ENCODE data around the gene POPDC2. TPM values are rescaled to one million over a fixed set of nuclear protein-coding genes. Genes with fewer than 3 reads are reported as not detected.
"Not testable (repeated sequence)": the region's sequence is repeated elsewhere in the genome, so short reads cannot be mapped to it uniquely, and the experiment has no call there.

Gene POPDC2
- total RNA-seq, 1 experiment from 2014 or later, result 0.48 TPM

DNA sequence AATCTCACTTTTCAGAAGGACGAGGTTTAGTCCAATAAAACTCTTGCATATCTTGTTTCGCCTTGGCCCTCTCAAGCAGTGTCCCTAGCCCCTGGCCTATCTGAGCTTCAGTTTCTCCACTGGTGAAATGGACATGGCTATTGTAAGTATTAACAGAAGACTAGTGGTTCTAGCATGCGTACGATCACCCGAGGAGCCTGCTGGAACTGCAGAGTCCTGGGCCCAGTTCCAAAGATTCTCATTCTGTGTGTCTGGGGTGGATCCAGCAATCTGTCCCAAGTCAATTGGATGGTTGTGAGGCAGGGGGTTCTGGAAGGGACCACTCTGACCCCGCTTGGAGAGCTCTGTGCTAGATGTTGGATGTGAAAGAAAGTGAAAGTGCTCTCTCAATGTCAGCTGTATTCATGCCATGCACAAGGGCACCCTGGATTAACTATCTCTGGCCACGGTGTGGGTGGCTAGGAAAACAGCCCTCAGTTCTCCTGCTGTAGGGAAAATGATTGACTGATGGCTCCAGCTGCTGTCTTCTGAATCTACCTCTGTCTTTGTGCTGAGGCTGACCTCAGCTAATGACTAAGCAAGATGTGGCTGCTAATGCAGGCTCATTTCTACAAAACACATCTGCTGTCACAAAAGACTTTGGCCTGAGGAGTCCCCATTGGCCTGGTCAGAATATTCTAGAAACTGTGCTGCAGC lies 64.6 kb downstream of the POPDC2 start:
- H3K4me3 Mint-ChIP-seq, result no peak overlapping the region
- TF ChIP-seq TEAD1 (CRISPR knock-in tag; IDR thresholded peaks at IDR 0.05) (no peak), ZNF281 (CRISPR knock-in tag; IDR thresholded peaks at IDR 0.05) (no peak), EMX1 (CRISPR knock-in tag; IDR thresholded peaks at IDR 0.05) (no peak), RORB (CRISPR knock-in tag; IDR thresholded peaks at IDR 0.05) (no peak), ZBTB21 (CRISPR knock-in tag; IDR thresholded peaks at IDR 0.05; ENCODE audit: borderline replicate concordance) (no peak), HMGA2 (CRISPR knock-in tag; IDR thresholded peaks at IDR 0.05) (no peak), CREM (CRISPR knock-in tag; IDR thresholded peaks at IDR 0.05) (no peak), ZNF219 (CRISPR knock-in tag; IDR thresholded peaks at IDR 0.05; ENCODE audit: borderline replicate concordance) (no peak), FOXP1 (CRISPR knock-in tag; IDR thresholded peaks at IDR 0.05; ENCODE audit: borderline replicate concordance) (no peak)
- TF ChIP-seq, protein P1, sequence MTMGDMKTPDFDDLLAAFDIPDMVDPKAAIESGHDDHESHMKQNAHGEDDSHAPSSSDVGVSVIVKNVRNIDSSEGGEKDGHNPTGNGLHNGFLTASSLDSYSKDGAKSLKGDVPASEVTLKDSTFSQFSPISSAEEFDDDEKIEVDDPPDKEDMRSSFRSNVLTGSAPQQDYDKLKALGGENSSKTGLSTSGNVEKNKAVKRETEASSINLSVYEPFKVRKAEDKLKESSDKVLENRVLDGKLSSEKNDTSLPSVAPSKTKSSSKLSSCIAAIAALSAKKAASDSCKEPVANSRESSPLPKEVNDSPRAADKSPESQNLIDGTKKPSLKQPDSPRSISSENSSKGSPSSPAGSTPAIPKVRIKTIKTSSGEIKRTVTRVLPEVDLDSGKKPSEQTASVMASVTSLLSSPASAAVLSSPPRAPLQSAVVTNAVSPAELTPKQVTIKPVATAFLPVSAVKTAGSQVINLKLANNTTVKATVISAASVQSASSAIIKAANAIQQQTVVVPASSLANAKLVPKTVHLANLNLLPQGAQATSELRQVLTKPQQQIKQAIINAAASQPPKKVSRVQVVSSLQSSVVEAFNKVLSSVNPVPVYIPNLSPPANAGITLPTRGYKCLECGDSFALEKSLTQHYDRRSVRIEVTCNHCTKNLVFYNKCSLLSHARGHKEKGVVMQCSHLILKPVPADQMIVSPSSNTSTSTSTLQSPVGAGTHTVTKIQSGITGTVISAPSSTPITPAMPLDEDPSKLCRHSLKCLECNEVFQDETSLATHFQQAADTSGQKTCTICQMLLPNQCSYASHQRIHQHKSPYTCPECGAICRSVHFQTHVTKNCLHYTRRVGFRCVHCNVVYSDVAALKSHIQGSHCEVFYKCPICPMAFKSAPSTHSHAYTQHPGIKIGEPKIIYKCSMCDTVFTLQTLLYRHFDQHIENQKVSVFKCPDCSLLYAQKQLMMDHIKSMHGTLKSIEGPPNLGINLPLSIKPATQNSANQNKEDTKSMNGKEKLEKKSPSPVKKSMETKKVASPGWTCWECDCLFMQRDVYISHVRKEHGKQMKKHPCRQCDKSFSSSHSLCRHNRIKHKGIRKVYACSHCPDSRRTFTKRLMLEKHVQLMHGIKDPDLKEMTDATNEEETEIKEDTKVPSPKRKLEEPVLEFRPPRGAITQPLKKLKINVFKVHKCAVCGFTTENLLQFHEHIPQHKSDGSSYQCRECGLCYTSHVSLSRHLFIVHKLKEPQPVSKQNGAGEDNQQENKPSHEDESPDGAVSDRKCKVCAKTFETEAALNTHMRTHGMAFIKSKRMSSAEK (CRISPR knock-in tag; IDR thresholded peaks at IDR 0.05; ENCODE audit: borderline replicate concordance), result no peak
- no peak for DNase-seq (ENCODE audit: low spot score)
- POLR2A ChIA-PET, result no interaction called here
- ATAC-seq, result no peak
- CTCF ChIA-PET, result no interaction called here
- no peaks in the 10 kb centered on the region for H3K4me1 Mint-ChIP-seq
- no peaks in the 10 kb centered on the region for H3K9me3 Mint-ChIP-seq
- H3K36me3 Mint-ChIP-seq, result no peaks in the 10 kb centered on the region
- H3K27ac Mint-ChIP-seq, result no peak overlapping the region
- H3K27me3 Mint-ChIP-seq (ENCODE audit: low read depth), result no peaks in the 10 kb centered on the region; the same call in 1 of the 2 replicates

DNA sequence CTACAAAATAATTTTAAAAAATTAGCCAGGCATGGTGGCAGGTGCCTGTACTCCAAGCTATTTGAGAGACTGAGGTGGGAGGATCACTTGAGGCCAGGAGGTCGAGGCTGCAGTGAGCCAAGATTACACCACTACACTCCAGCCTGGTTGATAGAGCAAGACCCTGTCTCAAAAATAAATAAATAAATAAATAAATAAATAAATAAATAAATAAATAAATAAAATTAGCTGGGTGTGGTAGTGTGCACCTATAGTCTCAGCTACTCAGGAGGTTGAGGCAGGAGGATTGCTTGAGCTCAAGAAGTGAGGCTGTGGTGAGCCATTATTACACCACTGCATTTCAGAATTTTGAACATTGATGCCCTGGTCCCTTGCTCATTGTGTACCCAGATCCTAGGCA lies 65.5 kb downstream of the POPDC2 start:
- ATAC-seq, CTCF ChIA-PET: not testable (repeated sequence)

DNA sequence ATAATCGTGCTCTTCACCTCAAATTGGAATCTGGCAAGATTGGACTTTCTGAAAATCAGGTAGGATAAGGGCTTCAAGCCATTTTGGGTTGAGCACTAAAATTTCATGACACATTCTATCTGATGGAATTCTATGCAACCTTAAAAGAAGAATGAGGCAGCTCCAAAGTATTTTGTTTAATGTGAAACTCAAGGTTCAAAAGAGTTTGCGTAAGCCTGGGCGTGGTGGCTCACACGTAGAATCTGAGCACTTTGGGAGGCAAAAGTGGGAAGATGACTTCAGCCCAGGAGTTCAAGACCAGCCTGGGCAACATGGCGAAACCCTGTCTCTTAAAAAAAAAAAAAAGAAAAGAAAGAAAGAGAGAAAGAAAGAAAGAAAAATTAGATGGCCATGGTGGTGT lies 66.3 kb downstream of the POPDC2 start:
- ATAC-seq (no peak), DNase-seq (ENCODE audit: low spot score) (no peak)
- H3K27ac Mint-ChIP-seq, result no peak overlapping the region
- peaks cover 4% of the 10 kb centered on the region; the same call in 1 of the 2 replicates for H3K9me3 Mint-ChIP-seq
- H3K4me1 Mint-ChIP-seq, result peaks cover 11% of the 10 kb centered on the region
- no peak overlapping the region for H3K4me3 Mint-ChIP-seq
- no peaks in the 10 kb centered on the region for H3K36me3 Mint-ChIP-seq
- POLR2A ChIA-PET, result no interaction called here
- peaks cover under 1% of the 10 kb centered on the region for H3K27me3 Mint-ChIP-seq (ENCODE audit: low read depth)
- CTCF ChIA-PET, result no interaction called here
- no peak for TF ChIP-seq SOX15 (CRISPR knock-in tag; IDR thresholded peaks at IDR 0.05)
- TF ChIP-seq SMAD3 (CRISPR knock-in tag; IDR thresholded peaks at IDR 0.05; ENCODE audit: borderline replicate concordance), result no peak
- no peak for TF ChIP-seq ZBTB21 (CRISPR knock-in tag; IDR thresholded peaks at IDR 0.05; ENCODE audit: borderline replicate concordance)
- TF ChIP-seq GTF2I (CRISPR knock-in tag; conservative IDR thresholded peaks at IDR 0.05), result no peak
- no peak for TF ChIP-seq IRF2 (CRISPR knock-in tag; IDR thresholded peaks at IDR 0.05; ENCODE audit: borderline replicate concordance, low read depth)
- no peak for TF ChIP-seq CDX4 (CRISPR knock-in tag; IDR thresholded peaks at IDR 0.05; ENCODE audit: borderline replicate concordance)
- TF ChIP-seq ZNF263 (CRISPR knock-in tag; IDR thresholded peaks at IDR 0.05; ENCODE audit: low read depth), result no peak
- TF ChIP-seq MXD4 (CRISPR knock-in tag; IDR thresholded peaks at IDR 0.05; ENCODE audit: borderline replicate concordance), result no peak
- no peak for TF ChIP-seq CREM (CRISPR knock-in tag; IDR thresholded peaks at IDR 0.05)
- no peak for TF ChIP-seq NFATC4 (CRISPR knock-in tag; IDR thresholded peaks at IDR 0.05)
- TF ChIP-seq JUN (CRISPR knock-in tag; IDR thresholded peaks at IDR 0.05), result no peak
- TF ChIP-seq NFYB (CRISPR knock-in tag; conservative IDR thresholded peaks at IDR 0.05; ENCODE audit: low read depth), result no peak
- TF ChIP-seq CREB1 (CRISPR knock-in tag; IDR thresholded peaks at IDR 0.05), result no peak
- TF ChIP-seq, protein P2, sequence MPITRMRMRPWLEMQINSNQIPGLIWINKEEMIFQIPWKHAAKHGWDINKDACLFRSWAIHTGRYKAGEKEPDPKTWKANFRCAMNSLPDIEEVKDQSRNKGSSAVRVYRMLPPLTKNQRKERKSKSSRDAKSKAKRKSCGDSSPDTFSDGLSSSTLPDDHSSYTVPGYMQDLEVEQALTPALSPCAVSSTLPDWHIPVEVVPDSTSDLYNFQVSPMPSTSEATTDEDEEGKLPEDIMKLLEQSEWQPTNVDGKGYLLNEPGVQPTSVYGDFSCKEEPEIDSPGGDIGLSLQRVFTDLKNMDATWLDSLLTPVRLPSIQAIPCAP (CRISPR knock-in tag; IDR thresholded peaks at IDR 0.05), result no peak
- no peak for TF ChIP-seq NR3C1 (CRISPR knock-in tag; conservative IDR thresholded peaks at IDR 0.05; ENCODE audit: low read depth)
- TF ChIP-seq USF2 (CRISPR knock-in tag; IDR thresholded peaks at IDR 0.05), result no peak

More for the DNA sequence above, 65.5 kb downstream of the POPDC2 start:
- H3K4me3 Mint-ChIP-seq; H3K4me1 Mint-ChIP-seq; DNase-seq (ENCODE audit: low spot score); H3K27me3 Mint-ChIP-seq (ENCODE audit: low read depth); H3K9me3 Mint-ChIP-seq; POLR2A ChIA-PET; H3K27ac Mint-ChIP-seq; H3K36me3 Mint-ChIP-seq: not testable (repeated sequence)
